Pancreas (tissue), 10 donors: ENCODE data around the gene PHF21A. TPM values are rescaled to one million over a fixed set of nuclear protein-coding genes. Genes with fewer than 3 reads are reported as not detected.

Experiments used
- ATAC-seq, 4 donors: fragments of 200-7000 bp; cut with Tn5 transposase; one replicate each; pipeline versions ENCODE4 v1.8.0 to v1.9.1; 2020; ENCODE audit warnings: mild to moderate bottlenecking in 4 of 4, moderate library complexity in 4 of 4
- DNase-seq, 6 donors: peaks; one replicate each; pipeline ENCODE4 v3.0.0-alpha.2; 2020
- FAIRE-seq: peaks from 2 replicates; lab custom pipeline; 2012; peaks lifted over from hg19 to GRCh38; lab: Jason Lieb, UNC
- H3K27ac ChIP-seq, 4 donors: fragments of 200-600 bp; sonication (generic); 1 replicate in 3 of 4; 2 replicates in 1 of 4; pipeline versions ENCODE4 v1.5.0 to v1.8.0; 2020
- H3K27me3 ChIP-seq, 4 donors: fragments of 200-600 bp; one replicate each; pipeline ENCODE4 v1.8.0; 2021
- H3K36me3 ChIP-seq, 3 donors: fragments of 200-600 bp; sonication (generic) in 1 of 3; one replicate each; pipeline versions ENCODE4 v1.5.0 to v1.8.0; 2020 to 2021
- H3K4me1 ChIP-seq, 3 donors: fragments of 200-600 bp; one replicate each; pipeline ENCODE4 v1.8.0; 2021
- H3K4me3 ChIP-seq, 4 donors: fragments of 200-600 bp; sonication (generic) in 2 of 4; one replicate each; pipeline versions ENCODE4 v1.5.0 to v1.8.0; 2020 to 2021
- H3K9me3 ChIP-seq, 4 donors: fragments of 200-600 bp; one replicate each; pipeline ENCODE4 v1.8.0; 2021
- CTCF ChIP-seq, 4 donors: fragments of 200-600 bp; sonication (generic) in 3 of 4; IDR thresholded peaks; one replicate each; pipeline versions ENCODE4 v1.5.0 to v1.8.0; 2021; ENCODE audit warnings: antibody characterized with exemption in 4 of 4
- WGBS, 2 donors: extraction: QIAGEN DNeasy Blood & Tissue Kit; methylation state at CpG; one replicate each; pipeline ENCODE4 v1.1.7; 2013; 5-methylcytosine and 5-hydroxymethylcytosine counted together
- intact Hi-C, 3 donors: fragments of 100-400 bp; cut with DNase I; formaldehyde crosslinking; loops; one replicate each; pipeline versions ENCODE4 v1.11.1 to v1.14.2; 2022
- polyA plus RNA-seq, 2 donors: library from polyadenylated mRNA; stranded (reverse); fragments of 200-250 nt; gene quantifications; one replicate each; pipeline ENCODE4 v1.2.3, GENCODE V29; 2013
- total RNA-seq, 6 donors: library from RNA; stranded (reverse); fragmentation: NEBNext Ultra II Directional in 4 of 6; extraction: Animal tissue kit (Norgen Biotek cat#: 25700) in 4 of 6; gene quantifications; one replicate each; pipeline versions ENCODE4 v1.2.1 to v1.2.4, GENCODE V29; 2021 to 2023
- donor health status: healthy with polysubstance abuse.
- donor health status: DM: no; HTN: no; CAD: no; lungs with moderate emphysema.
- donor health status: DM: no; HTN: no; CAD: no.
- donor health status: control.
- donor health status: control.
- donor health status: Bipolar disorder and iron deficiency.
- donor health status: DM: yes; HTN: yes; CAD: no.
- donor health status: DM: no; HTN: no; CAD: no.
- donor health status: DM: no; HTN: no; CAD: no.
- donor health status: DM: yes; HTN: yes; CAD: no.

PHF21A gene
- total and polyA plus RNA-seq, 8 donors, result 11.4 to 30.3 (median 14.4) TPM

GRCh38 chr11:46106530-46107407, 14.5 kb downstream of the PHF21A start:
- peak in 2 of 4 donors; percentile 36 to 56 for ATAC-seq
- 64 to 66% methylated on average over 5 of the region's 5 CpGs for WGBS, 2 donors
- no peak for TF ChIP-seq CTCF (IDR thresholded peaks at IDR 0.05)
- Histone ChIP-seq H3K4me1 (peaks cover 0 to 4% (median 4%) of the 10 kb centered on the region in 3 donors), H3K27ac (no peak overlapping the region), H3K36me3 (no peaks in the 10 kb centered on the region), H3K4me3 (no peak overlapping the region), H3K27me3 (no peaks in the 10 kb centered on the region), H3K9me3 (no peaks in the 10 kb centered on the region)
- intact Hi-C loops, result no loop called here
- no peak for FAIRE-seq
- DNase-seq, result no peak

- H3K4me1 ChIP-seq, result peaks cover 0 to 4% (median 4%) of the 10 kb centered on the region in 3 donors
- ATAC-seq, result no peak
- no peaks in the 10 kb centered on the region for H3K36me3 ChIP-seq
- H3K27ac ChIP-seq, result no peak overlapping the region
- FAIRE-seq, result no peak
- H3K9me3 ChIP-seq, result no peaks in the 10 kb centered on the region
- no peaks in the 10 kb centered on the region for H3K27me3 ChIP-seq
- TF ChIP-seq CTCF (IDR thresholded peaks at IDR 0.05), result no peak
- intact Hi-C loops, result no loop called here
- no peak for DNase-seq
- WGBS, 2 donors, result 68 to 74% methylated on average over 2 of the region's 2 CpGs
- no peak overlapping the region for H3K4me3 ChIP-seq
Measured at GRCh38 chr11:46105926-46106325, 15.3 kb downstream of the PHF21A start.

- WGBS, 2 donors, result 61 to 67% methylated on average over 6 of the region's 6 CpGs
- H3K4me1 ChIP-seq, result peaks cover 0 to 4% (median 4%) of the 10 kb centered on the region in 3 donors
- H3K9me3 ChIP-seq, result no peaks in the 10 kb centered on the region
- no peak for TF ChIP-seq CTCF (IDR thresholded peaks at IDR 0.05)
- H3K27ac ChIP-seq, result no peak overlapping the region
- DNase-seq, result no peak
- H3K4me3 ChIP-seq, result no peak overlapping the region
- intact Hi-C loops, result no loop called here
- FAIRE-seq, result no peak
- H3K27me3 ChIP-seq, result no peaks in the 10 kb centered on the region
- peak in 1 of 4 donors; percentile 34 for ATAC-seq
- H3K36me3 ChIP-seq, result no peaks in the 10 kb centered on the region
Measured at GRCh38 chr11:46105134-46105628, 16.1 kb downstream of the PHF21A start.

GRCh38 chr11:46102843-46103242, 18.4 kb downstream of the PHF21A start:
- ATAC-seq (no peak), FAIRE-seq (no peak), DNase-seq (no peak)
- peaks cover 3 to 13% (median 4%) of the 10 kb centered on the region in 3 donors for H3K4me1 ChIP-seq
- no peaks in the 10 kb centered on the region for H3K36me3 ChIP-seq
- 87 to 93% methylated on average over 6 of the region's 6 CpGs for WGBS, 2 donors
- TF ChIP-seq CTCF (IDR thresholded peaks at IDR 0.05), result no peak
- H3K27ac ChIP-seq, result no peak overlapping the region
- H3K9me3 ChIP-seq, result no peaks in the 10 kb centered on the region
- intact Hi-C loops, result no loop called here
- H3K27me3 ChIP-seq, result no peaks in the 10 kb centered on the region
- no peak overlapping the region for H3K4me3 ChIP-seq

- FAIRE-seq (no peak), ATAC-seq (no peak), DNase-seq (no peak)
- Histone ChIP-seq H3K4me3 (no peak overlapping the region), H3K27ac (no peak overlapping the region), H3K9me3 (no peaks in the 10 kb centered on the region), H3K27me3 (no peaks in the 10 kb centered on the region), H3K36me3 (no peaks in the 10 kb centered on the region), H3K4me1 (peaks cover 3 to 9% (median 4%) of the 10 kb centered on the region in 3 donors)
- no peak for TF ChIP-seq CTCF (IDR thresholded peaks at IDR 0.05)
- intact Hi-C loops, result no loop called here
- 81 to 91% methylated on average over 3 of the region's 3 CpGs for WGBS, 2 donors
Measured at GRCh38 chr11:46100670-46101069, 20.6 kb downstream of the PHF21A start.
